ENCODE measurements around the gene SLC40A1. TPM values are rescaled to one million over a fixed set of nuclear protein-coding genes. Genes with fewer than 3 reads are reported as not detected.
"Not testable (repeated sequence)": the region's sequence is repeated elsewhere in the genome, so short reads cannot be mapped to it uniquely, and the experiment has no call there.

The SLC40A1 gene
- total and polyA plus RNA-seq, 4 experiments from 2014 or later, result 27.4 to 328 (median 64.2) TPM

- Histone ChIP-seq H3K4me1 (ENCODE audit: insufficient read depth, low read length) (peaks cover 4% of the 10 kb centered on the region), H3K27ac (ENCODE audit: low read depth, low read length) (no peak overlapping the region), H3K9me3 (ENCODE audit: control insufficient read depth in 1 of 2, low read length in 2 of 2) (no peaks in the 10 kb centered on the region), H3K4me3 (ENCODE audit: low read length in 2 of 2) (no peak overlapping the region), H3K27me3 (ENCODE audit: insufficient read depth, low read length) (no peaks in the 10 kb centered on the region), H3K36me3 (ENCODE audit: insufficient read depth, low read length) (no peaks in the 10 kb centered on the region)
- no peak overlapping the region for H3K27ac Mint-ChIP-seq
- no peak overlapping the region for H3K4me3 Mint-ChIP-seq
- ChIA-PET CTCF (ENCODE audit: partially characterized antibody) (no interaction called here), POLR2A (ENCODE audit: partially characterized antibody) (no interaction called here)
- intact Hi-C loops (cut with micrococcal nuclease), result no loop called here
- H3K27me3 Mint-ChIP-seq, result no peaks in the 10 kb centered on the region
- H3K36me3 Mint-ChIP-seq, result no peaks in the 10 kb centered on the region
- DNase-seq, result no peak
- H3K4me1 Mint-ChIP-seq, result peaks cover 0 to 2% (median under 1%) of the 10 kb centered on the region in 4 donors
- H3K9me3 Mint-ChIP-seq, result no peaks in the 10 kb centered on the region
Measured at GRCh38 chr2:189610700-189611099, 30.1 kb upstream of the SLC40A1 start.

GRCh38 chr2:189609853-189610252, 29.3 kb upstream of the SLC40A1 start:
- Mint-ChIP-seq H3K9me3 (no peaks in the 10 kb centered on the region), H3K27ac (no peak overlapping the region), H3K27me3 (peaks cover 0 to 2% of the 10 kb centered on the region in 2 donors), H3K36me3 (no peaks in the 10 kb centered on the region), H3K4me3 (no peak overlapping the region), H3K4me1 (peaks cover 0 to 2% (median under 1%) of the 10 kb centered on the region in 4 donors)
- ChIA-PET CTCF (ENCODE audit: partially characterized antibody) (interaction anchor here (1.3 kb wide), 1 partner anchor 11 kb away, joined by 3 read pairs; no protein-coding TSS in a partner anchor), POLR2A (ENCODE audit: partially characterized antibody) (no interaction called here)
- intact Hi-C loops (cut with micrococcal nuclease), result no loop called here
- H3K36me3 ChIP-seq (ENCODE audit: insufficient read depth, low read length), result no peaks in the 10 kb centered on the region
- no peaks in the 10 kb centered on the region for H3K27me3 ChIP-seq (ENCODE audit: insufficient read depth, low read length)
- peaks cover 4% of the 10 kb centered on the region for H3K4me1 ChIP-seq (ENCODE audit: insufficient read depth, low read length)
- H3K9me3 ChIP-seq (ENCODE audit: control insufficient read depth in 1 of 2, low read length in 2 of 2), result no peaks in the 10 kb centered on the region
- no peak overlapping the region for H3K27ac ChIP-seq (ENCODE audit: low read depth, low read length)
- no peak for DNase-seq
- no peak overlapping the region for H3K4me3 ChIP-seq (ENCODE audit: low read length in 2 of 2)

GRCh38 chr2:189609423-189609816, 28.8 kb upstream of the SLC40A1 start:
- no peaks in the 10 kb centered on the region for H3K27me3 ChIP-seq (ENCODE audit: insufficient read depth, low read length)
- DNase-seq, result no peak
- intact Hi-C loops (cut with micrococcal nuclease), result no loop called here
- ChIA-PET POLR2A (ENCODE audit: partially characterized antibody) (no interaction called here), CTCF (ENCODE audit: partially characterized antibody) (interaction anchor here (1.2 to 1.3 kb wide), 2 partner anchors 11 kb away, joined by 3 to 4 read pairs; no protein-coding TSS in a partner anchor)
- peaks cover 4% of the 10 kb centered on the region for H3K4me1 ChIP-seq (ENCODE audit: insufficient read depth, low read length)
- H3K4me1 Mint-ChIP-seq, result peaks cover 0 to 2% (median under 1%) of the 10 kb centered on the region in 4 donors
- no peaks in the 10 kb centered on the region for H3K9me3 ChIP-seq (ENCODE audit: control insufficient read depth in 1 of 2, low read length in 2 of 2)
- H3K4me3 Mint-ChIP-seq, result no peak overlapping the region
- no peaks in the 10 kb centered on the region for H3K36me3 ChIP-seq (ENCODE audit: insufficient read depth, low read length)
- no peak overlapping the region for H3K27ac ChIP-seq (ENCODE audit: low read depth, low read length)
- peaks cover 0 to 2% of the 10 kb centered on the region in 2 donors for H3K27me3 Mint-ChIP-seq
- H3K4me3 ChIP-seq (ENCODE audit: low read length in 2 of 2), result no peak overlapping the region
- H3K9me3 Mint-ChIP-seq, result no peaks in the 10 kb centered on the region
- no peak overlapping the region for H3K27ac Mint-ChIP-seq
- no peaks in the 10 kb centered on the region for H3K36me3 Mint-ChIP-seq

GRCh38 chr2:189608795-189609422, 28.3 kb upstream of the SLC40A1 start:
- Histone ChIP-seq H3K27me3 (ENCODE audit: insufficient read depth, low read length) (no peaks in the 10 kb centered on the region), H3K27ac (ENCODE audit: low read depth, low read length) (no peak overlapping the region), H3K4me3 (ENCODE audit: low read length in 2 of 2) (no peak overlapping the region), H3K9me3 (ENCODE audit: control insufficient read depth in 1 of 2, low read length in 2 of 2) (no peaks in the 10 kb centered on the region), H3K36me3 (ENCODE audit: insufficient read depth, low read length) (no peaks in the 10 kb centered on the region), H3K4me1 (ENCODE audit: insufficient read depth, low read length) (peaks cover 4% of the 10 kb centered on the region)
- H3K27ac Mint-ChIP-seq, result no peak overlapping the region
- DNase-seq, result no peak
- CTCF ChIA-PET (ENCODE audit: partially characterized antibody), result interaction anchor here (1.2 to 1.3 kb wide), 2 partner anchors 10 to 11 kb away, joined by 3 to 4 read pairs; no protein-coding TSS in a partner anchor
- H3K27me3 Mint-ChIP-seq, result peaks cover 0 to 2% of the 10 kb centered on the region in 2 donors
- intact Hi-C loops (cut with micrococcal nuclease), result no loop called here
- H3K4me3 Mint-ChIP-seq, result no peak overlapping the region
- no peaks in the 10 kb centered on the region for H3K36me3 Mint-ChIP-seq
- H3K9me3 Mint-ChIP-seq, result no peaks in the 10 kb centered on the region
- peaks cover 0 to 2% (median under 1%) of the 10 kb centered on the region in 4 donors for H3K4me1 Mint-ChIP-seq
- POLR2A ChIA-PET (ENCODE audit: partially characterized antibody), result no interaction called here

GRCh38 chr2:189608170-189608569, 27.6 kb upstream of the SLC40A1 start:
- Mint-ChIP-seq H3K36me3 (no peaks in the 10 kb centered on the region), H3K9me3 (no peaks in the 10 kb centered on the region), H3K4me3 (no peak overlapping the region), H3K4me1 (peaks cover 0 to 2% (median under 1%) of the 10 kb centered on the region in 4 donors), H3K27ac (no peak overlapping the region), H3K27me3 (peaks cover 0 to 2% of the 10 kb centered on the region in 2 donors)
- intact Hi-C loops (cut with micrococcal nuclease), result no loop called here
- H3K4me3 ChIP-seq (ENCODE audit: low read length in 2 of 2), result no peak overlapping the region
- POLR2A ChIA-PET (ENCODE audit: partially characterized antibody), result no interaction called here
- CTCF ChIA-PET (ENCODE audit: partially characterized antibody), result no interaction called here
- DNase-seq, result no peak
- no peak overlapping the region for H3K27ac ChIP-seq (ENCODE audit: low read depth, low read length)
- no peaks in the 10 kb centered on the region for H3K36me3 ChIP-seq (ENCODE audit: insufficient read depth, low read length)
- H3K9me3 ChIP-seq (ENCODE audit: control insufficient read depth in 1 of 2, low read length in 2 of 2), result no peaks in the 10 kb centered on the region
- no peaks in the 10 kb centered on the region for H3K27me3 ChIP-seq (ENCODE audit: insufficient read depth, low read length)
- H3K4me1 ChIP-seq (ENCODE audit: insufficient read depth, low read length), result peaks cover 4% of the 10 kb centered on the region

GRCh38 chr2:189602233-189602632, 21.6 kb upstream of the SLC40A1 start:
- DNase-seq, result no peak
- ChIA-PET CTCF (ENCODE audit: partially characterized antibody) (no interaction called here), POLR2A (ENCODE audit: partially characterized antibody) (no interaction called here)
- H3K9me3 Mint-ChIP-seq, result peaks cover 0 to 1% (median 0%) of the 10 kb centered on the region in 8 donors
- H3K4me1 ChIP-seq (ENCODE audit: insufficient read depth, low read length), result no peaks in the 10 kb centered on the region
- intact Hi-C loops (cut with micrococcal nuclease), result no loop called here
- no peaks in the 10 kb centered on the region for H3K27me3 ChIP-seq (ENCODE audit: insufficient read depth, low read length)
- H3K27ac Mint-ChIP-seq, result no peak overlapping the region
- peaks cover 0 to 2% of the 10 kb centered on the region in 2 donors for H3K27me3 Mint-ChIP-seq
- no peaks in the 10 kb centered on the region for H3K9me3 ChIP-seq (ENCODE audit: control insufficient read depth in 1 of 2, low read length in 2 of 2)
- H3K36me3 ChIP-seq (ENCODE audit: insufficient read depth, low read length), result no peaks in the 10 kb centered on the region
- H3K4me3 ChIP-seq (ENCODE audit: low read length in 2 of 2), result no peak overlapping the region
- peaks cover 0 to 3% (median 0%) of the 10 kb centered on the region in 4 donors for H3K4me1 Mint-ChIP-seq
- no peak overlapping the region for H3K27ac ChIP-seq (ENCODE audit: low read depth, low read length)
- H3K4me3 Mint-ChIP-seq, result no peak overlapping the region
- H3K36me3 Mint-ChIP-seq, result no peaks in the 10 kb centered on the region

GRCh38 chr2:189601652-189602051, 21.1 kb upstream of the SLC40A1 start:
- H3K27ac ChIP-seq (ENCODE audit: low read depth, low read length); H3K27me3 ChIP-seq (ENCODE audit: insufficient read depth, low read length); intact Hi-C loops (cut with micrococcal nuclease); H3K4me1 Mint-ChIP-seq; CTCF ChIA-PET (ENCODE audit: partially characterized antibody); H3K9me3 ChIP-seq (ENCODE audit: control insufficient read depth in 1 of 2, low read length in 2 of 2); H3K27me3 Mint-ChIP-seq; H3K36me3 ChIP-seq (ENCODE audit: insufficient read depth, low read length); H3K27ac Mint-ChIP-seq; H3K36me3 Mint-ChIP-seq; DNase-seq; H3K4me3 ChIP-seq (ENCODE audit: low read length in 2 of 2); H3K9me3 Mint-ChIP-seq; H3K4me1 ChIP-seq (ENCODE audit: insufficient read depth, low read length); H3K4me3 Mint-ChIP-seq: not testable (repeated sequence)
- POLR2A ChIA-PET (ENCODE audit: partially characterized antibody), result interaction anchor here (1.0 kb wide), 1 partner anchor 21 kb away, joined by 4 read pairs; the partner anchor contains the start of gene SLC40A1

Data from CD4-positive, alpha-beta memory T cell (primary cell).